Liver (tissue), 9 donors: Measurements from ENCODE around the gene FSD1. TPM values are rescaled to one million over a fixed set of nuclear protein-coding genes. Genes with fewer than 3 reads are reported as not detected.
A peak's percentile ranks its signal among the peaks of the same experiment; 100 is the strongest.

Source experiments
- DNase-seq: peaks from one replicate; pipeline ENCODE4 v3.0.0-alpha.2; 2017; ENCODE audit warnings: low spot score
- H3K27ac ChIP-seq, 2 donors: one replicate each; pipeline ENCODE4 v1.7.0; 2013; ENCODE audit warnings: inconsistent platforms in 2 of 2, low read length in 2 of 2, control low read depth in 1 of 2, low read depth in 1 of 2, mild to moderate bottlenecking in 1 of 2
- H3K27me3 ChIP-seq, 4 donors: one replicate each; pipeline versions ENCODE4 v1.6.1 to v1.7.0; 2013; ENCODE audit warnings: low read length in 3 of 4, inconsistent platforms in 1 of 4, mild to moderate bottlenecking in 1 of 4, moderate library complexity in 1 of 4; ENCODE audit not compliant: control insufficient read depth in 4 of 4, insufficient read depth in 4 of 4
- H3K36me3 ChIP-seq, 4 donors: one replicate each; pipeline versions ENCODE4 v1.6.1 to v1.7.0; 2013; ENCODE audit warnings: low read length in 3 of 4, mild to moderate bottlenecking in 3 of 4, low read depth in 1 of 4, moderate library complexity in 1 of 4; ENCODE audit not compliant: control insufficient read depth in 4 of 4, insufficient read depth in 3 of 4
- H3K4me1 ChIP-seq, 4 donors: one replicate each; pipeline versions ENCODE4 v1.6.1 to v1.7.0; 2013; ENCODE audit warnings: low read length in 3 of 4, mild to moderate bottlenecking in 3 of 4, moderate library complexity in 1 of 4; ENCODE audit not compliant: control insufficient read depth in 4 of 4, insufficient read depth in 4 of 4
- H3K4me3 ChIP-seq, 3 donors: one replicate each; pipeline versions ENCODE4 v1.6.1 to v1.7.0; 2013; ENCODE audit warnings: low read length in 3 of 3, control low read depth in 1 of 3, low read depth in 1 of 3, mild to moderate bottlenecking in 1 of 3
- H3K9ac ChIP-seq, 2 donors: one replicate each; pipeline ENCODE4 v1.7.0; 2013; ENCODE audit warnings: low read length in 2 of 2, mild to moderate bottlenecking in 2 of 2, moderate library complexity in 2 of 2, control low read depth in 1 of 2, low read depth in 1 of 2
- H3K9me3 ChIP-seq, 4 donors: one replicate each; pipeline versions ENCODE4 v1.6.1 to v1.7.0; 2013; ENCODE audit warnings: low read length in 3 of 4; ENCODE audit not compliant: control insufficient read depth in 4 of 4
- ATF3 ChIP-seq: IDR thresholded peaks from 2 replicates; pipeline ENCODE4 v1.6.1; 2016; ENCODE audit warnings: antibody characterized with exemption
- EGR1 ChIP-seq, 2 donors: IDR thresholded peaks; 2 replicates each; pipeline ENCODE4 v1.6.1; 2016 to 2018; ENCODE audit warnings: antibody characterized with exemption in 2 of 2, low read depth in 2 of 2
- FOXA1 ChIP-seq: IDR thresholded peaks from 2 replicates; pipeline ENCODE4 v1.6.1; 2016; ENCODE audit warnings: antibody characterized with exemption
- FOXA2 ChIP-seq: IDR thresholded peaks from 2 replicates; pipeline ENCODE4 v1.6.1; 2016; ENCODE audit warnings: antibody characterized with exemption
- GABPA ChIP-seq, 2 donors: IDR thresholded peaks in 1 of 2; conservative IDR thresholded peaks in 1 of 2; 2 replicates each; pipeline ENCODE4 v1.6.1; 2016; ENCODE audit warnings: antibody characterized with exemption in 2 of 2, mild to moderate bottlenecking in 1 of 2, moderate library complexity in 1 of 2
- HNF4A ChIP-seq, 2 donors: conservative IDR thresholded peaks; 2 replicates each; pipeline ENCODE4 v1.6.1; 2016; ENCODE audit warnings: antibody characterized with exemption in 2 of 2, mild to moderate bottlenecking in 2 of 2
- HNF4G ChIP-seq: IDR thresholded peaks from 2 replicates; pipeline ENCODE4 v1.6.1; 2016; ENCODE audit warnings: antibody characterized with exemption
- JUND ChIP-seq, 2 donors: IDR thresholded peaks; 2 replicates each; pipeline ENCODE4 v1.6.1; 2016; ENCODE audit warnings: antibody characterized with exemption in 2 of 2
- NR2F2 ChIP-seq: IDR thresholded peaks from 2 replicates; pipeline ENCODE4 v1.6.1; 2016; ENCODE audit warnings: antibody characterized with exemption
- RAD21 ChIP-seq, 2 donors: IDR thresholded peaks; 2 replicates each; pipeline ENCODE4 v1.6.1; 2016; ENCODE audit warnings: antibody characterized with exemption in 2 of 2, mild to moderate bottlenecking in 2 of 2
- REST ChIP-seq: IDR thresholded peaks from 2 replicates; pipeline ENCODE4 v1.6.1; 2016; ENCODE audit warnings: antibody characterized with exemption, mild to moderate bottlenecking
- RXRA ChIP-seq, 2 donors: IDR thresholded peaks; 2 replicates each; pipeline ENCODE4 v1.6.1; 2017 to 2018; ENCODE audit warnings: antibody characterized with exemption in 2 of 2, mild to moderate bottlenecking in 1 of 2
- SP1 ChIP-seq: IDR thresholded peaks from 2 replicates; pipeline ENCODE4 v1.6.1; 2018; ENCODE audit warnings: antibody characterized with exemption, mild to moderate bottlenecking
- TAF1 ChIP-seq: conservative IDR thresholded peaks from 2 replicates; pipeline ENCODE4 v1.6.1; 2016; ENCODE audit warnings: antibody characterized with exemption, mild to moderate bottlenecking
- YY1 ChIP-seq: IDR thresholded peaks from 2 replicates; pipeline ENCODE4 v1.6.1; 2016; ENCODE audit warnings: antibody characterized with exemption, mild to moderate bottlenecking
- WGBS: extraction: QIAGEN DNeasy Blood & Tissue Kit; methylation state at CpG from one replicate; pipeline ENCODE4 v1.1.7; 2013; 5-methylcytosine and 5-hydroxymethylcytosine counted together
- polyA plus RNA-seq, 2 donors: library from polyadenylated mRNA; stranded (reverse) in 1 of 2; unstranded in 1 of 2; fragments of 200-250 nt in 1 of 2; fragments of >200 nt in 1 of 2; fragmentation: Nextera tagmentation in 1 of 2; extraction: Ambion mirVana in 1 of 2; gene quantifications; one replicate each; pipeline versions ENCODE4 v1.2.1 to v1.2.3, GENCODE V29; 2013 to 2015
- total RNA-seq, 2 donors: library from RNA; depleted of rRNA; stranded (reverse); fragments of >200 nt; gene quantifications; one replicate each; pipeline ENCODE4 v1.2.3, GENCODE V29; 2014
- TF ChIP-seq, protein P1 (sequence below): fragments of 150-350 bp; IDR thresholded peaks from 2 replicates; pipeline ENCODE4 v1.5.1; 2017; ENCODE audit warnings: improper control_type of control experiment, low read depth, low read length; ENCODE audit not compliant: missing input control
- TF ChIP-seq, protein P2 (sequence below): IDR thresholded peaks from 2 replicates; pipeline ENCODE4 v1.6.1; 2016; ENCODE audit warnings: antibody characterized with exemption
- TF ChIP-seq, protein P3 (sequence below): IDR thresholded peaks from 2 replicates; pipeline ENCODE4 v1.6.1; 2016; ENCODE audit warnings: antibody characterized with exemption
- donor health status: healthy.
- donor health status: healthy.
- donor health status: healthy.
- donor health status: healthy.
- donor health status: healthy.

The FSD1 gene
- total and polyA plus RNA-seq, 4 donors = 0.05 to 0.92 (median 0.19) TPM; not detected in 1

DNA sequence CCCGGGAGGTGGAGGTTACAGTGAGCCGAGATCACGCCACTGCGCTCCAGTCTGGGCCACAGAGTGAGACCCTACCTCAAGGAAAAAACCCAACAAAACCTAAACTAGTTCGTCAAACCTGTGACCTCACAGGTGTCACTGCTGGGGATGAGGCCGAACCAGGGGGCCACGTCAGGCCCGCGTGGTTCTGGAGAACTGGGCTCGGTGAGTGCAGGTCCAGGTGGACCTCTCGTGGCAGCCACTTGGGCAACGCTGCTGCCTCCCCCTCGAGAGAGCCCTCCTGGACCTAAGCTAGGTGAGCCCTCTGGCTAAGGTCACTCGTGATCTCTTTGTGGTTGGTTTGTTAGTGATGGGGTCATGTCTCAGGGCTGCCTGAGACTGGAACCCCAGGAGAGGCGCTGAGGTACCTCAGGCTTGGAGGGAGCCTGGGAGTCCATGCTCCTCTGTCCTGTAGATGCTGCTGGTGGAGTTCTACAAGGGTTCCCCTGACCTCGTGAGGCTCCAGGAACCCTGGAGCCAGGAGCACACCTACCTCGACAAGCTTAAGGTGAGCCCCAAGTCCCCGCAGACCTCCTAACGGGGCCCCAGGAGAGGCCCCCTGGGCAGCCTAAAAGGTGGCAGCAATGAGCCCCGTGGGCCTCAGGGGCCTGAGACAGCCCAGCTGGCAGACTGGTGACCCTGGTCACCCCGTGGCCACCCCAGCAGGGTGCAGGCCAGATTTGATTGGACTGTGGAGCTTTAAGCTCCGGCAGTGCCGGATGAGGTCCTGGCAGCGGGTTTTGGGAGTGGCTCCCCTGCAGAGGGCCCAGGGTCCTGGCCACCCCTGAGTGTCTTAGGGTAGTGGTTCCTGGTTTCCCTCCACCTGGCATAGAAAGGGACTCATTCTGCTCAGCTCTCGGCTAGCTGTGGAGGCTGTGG, 54.6 kb downstream of the FSD1 start:
- Histone ChIP-seq H3K9me3 (no peaks in the 10 kb centered on the region), H3K27ac (no peak overlapping the region), H3K27me3 (no peaks in the 10 kb centered on the region), H3K36me3 (peaks cover 4 to 52% (median 27%) of the 10 kb centered on the region in 4 donors), H3K4me3 (no peak overlapping the region), H3K4me1 (peaks cover 0 to 4% (median 0%) of the 10 kb centered on the region in 4 donors), H3K9ac (no peak overlapping the region)
- DNase-seq = peak; percentile 30
- TF ChIP-seq JUND (IDR thresholded peaks at IDR 0.05) (no peak), RAD21 (IDR thresholded peaks at IDR 0.05) (no peak), HNF4G (no peak), GABPA (IDR thresholded peaks at IDR 0.05 in 1 of 2, conservative IDR thresholded peaks at IDR 0.05 in 1 of 2) (no peak), NR2F2 (no peak), ATF3 (no peak), RXRA (IDR thresholded peaks at IDR 0.05) (no peak), TAF1 (no peak), YY1 (no peak)
- TF ChIP-seq, protein P1, sequence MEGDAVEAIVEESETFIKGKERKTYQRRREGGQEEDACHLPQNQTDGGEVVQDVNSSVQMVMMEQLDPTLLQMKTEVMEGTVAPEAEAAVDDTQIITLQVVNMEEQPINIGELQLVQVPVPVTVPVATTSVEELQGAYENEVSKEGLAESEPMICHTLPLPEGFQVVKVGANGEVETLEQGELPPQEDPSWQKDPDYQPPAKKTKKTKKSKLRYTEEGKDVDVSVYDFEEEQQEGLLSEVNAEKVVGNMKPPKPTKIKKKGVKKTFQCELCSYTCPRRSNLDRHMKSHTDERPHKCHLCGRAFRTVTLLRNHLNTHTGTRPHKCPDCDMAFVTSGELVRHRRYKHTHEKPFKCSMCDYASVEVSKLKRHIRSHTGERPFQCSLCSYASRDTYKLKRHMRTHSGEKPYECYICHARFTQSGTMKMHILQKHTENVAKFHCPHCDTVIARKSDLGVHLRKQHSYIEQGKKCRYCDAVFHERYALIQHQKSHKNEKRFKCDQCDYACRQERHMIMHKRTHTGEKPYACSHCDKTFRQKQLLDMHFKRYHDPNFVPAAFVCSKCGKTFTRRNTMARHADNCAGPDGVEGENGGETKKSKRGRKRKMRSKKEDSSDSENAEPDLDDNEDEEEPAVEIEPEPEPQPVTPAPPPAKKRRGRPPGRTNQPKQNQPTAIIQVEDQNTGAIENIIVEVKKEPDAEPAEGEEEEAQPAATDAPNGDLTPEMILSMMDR = no peak
- 86% methylated on average over 25 of the region's 25 CpGs for WGBS

DNA sequence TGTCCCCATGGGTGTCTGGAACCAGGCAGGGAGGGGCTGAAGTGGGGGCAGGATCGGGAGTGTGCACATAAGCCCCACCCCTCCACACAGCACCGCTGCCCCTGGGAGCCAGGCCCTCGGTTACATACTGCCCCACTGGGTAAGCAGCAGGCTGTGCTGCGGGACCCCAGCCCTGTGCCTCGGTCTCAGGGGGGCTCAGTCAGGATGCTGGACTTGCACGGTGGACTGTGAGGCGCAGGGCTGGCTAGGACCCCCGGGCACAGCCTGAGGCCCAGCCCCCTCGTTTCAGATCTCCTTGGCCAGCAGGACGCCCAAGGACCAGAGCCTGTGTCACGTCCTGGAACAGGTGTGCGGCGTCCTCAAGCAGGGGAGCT, 55.2 kb downstream of the FSD1 start:
- 84% methylated on average over 13 of the region's 13 CpGs for WGBS
- H3K9me3 ChIP-seq = no peaks in the 10 kb centered on the region
- no peak overlapping the region for H3K9ac ChIP-seq
- peaks cover 0 to 4% (median 0%) of the 10 kb centered on the region in 4 donors for H3K4me1 ChIP-seq
- no peak overlapping the region for H3K27ac ChIP-seq
- DNase-seq = peak; percentile 31
- TF ChIP-seq, protein P2, sequence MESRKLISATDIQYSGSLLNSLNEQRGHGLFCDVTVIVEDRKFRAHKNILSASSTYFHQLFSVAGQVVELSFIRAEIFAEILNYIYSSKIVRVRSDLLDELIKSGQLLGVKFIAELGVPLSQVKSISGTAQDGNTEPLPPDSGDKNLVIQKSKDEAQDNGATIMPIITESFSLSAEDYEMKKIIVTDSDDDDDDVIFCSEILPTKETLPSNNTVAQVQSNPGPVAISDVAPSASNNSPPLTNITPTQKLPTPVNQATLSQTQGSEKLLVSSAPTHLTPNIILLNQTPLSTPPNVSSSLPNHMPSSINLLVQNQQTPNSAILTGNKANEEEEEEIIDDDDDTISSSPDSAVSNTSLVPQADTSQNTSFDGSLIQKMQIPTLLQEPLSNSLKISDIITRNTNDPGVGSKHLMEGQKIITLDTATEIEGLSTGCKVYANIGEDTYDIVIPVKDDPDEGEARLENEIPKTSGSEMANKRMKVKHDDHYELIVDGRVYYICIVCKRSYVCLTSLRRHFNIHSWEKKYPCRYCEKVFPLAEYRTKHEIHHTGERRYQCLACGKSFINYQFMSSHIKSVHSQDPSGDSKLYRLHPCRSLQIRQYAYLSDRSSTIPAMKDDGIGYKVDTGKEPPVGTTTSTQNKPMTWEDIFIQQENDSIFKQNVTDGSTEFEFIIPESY = no peak
- TF ChIP-seq FOXA1 (no peak), HNF4A (conservative IDR thresholded peaks at IDR 0.05) (no peak), YY1 (no peak), JUND (IDR thresholded peaks at IDR 0.05) (no peak), NR2F2 (no peak), REST (no peak), GABPA (IDR thresholded peaks at IDR 0.05 in 1 of 2, conservative IDR thresholded peaks at IDR 0.05 in 1 of 2) (no peak), FOXA2 (no peak), RXRA (IDR thresholded peaks at IDR 0.05) (no peak), HNF4G (no peak), RAD21 (IDR thresholded peaks at IDR 0.05) (no peak), ATF3 (no peak), EGR1 (IDR thresholded peaks at IDR 0.05; ENCODE audit: low read depth in 2 of 2) (no peak), SP1 (no peak), TAF1 (no peak)
- TF ChIP-seq, protein P1 = no peak
- TF ChIP-seq, protein P3, sequence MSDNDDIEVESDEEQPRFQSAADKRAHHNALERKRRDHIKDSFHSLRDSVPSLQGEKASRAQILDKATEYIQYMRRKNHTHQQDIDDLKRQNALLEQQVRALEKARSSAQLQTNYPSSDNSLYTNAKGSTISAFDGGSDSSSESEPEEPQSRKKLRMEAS = no peak
- no peak overlapping the region for H3K4me3 ChIP-seq
- H3K36me3 ChIP-seq = peaks cover 4 to 56% (median 28%) of the 10 kb centered on the region in 4 donors
- no peaks in the 10 kb centered on the region for H3K27me3 ChIP-seq
